DMS153 treated with DMSO at 0.1 percent for 48 hours (cell line): ENCODE results near the gene RNASET2.

Source experiments
- DNase-seq: peaks from one replicate; lab custom pipeline; 2025; ENCODE audit not compliant: unreplicated experiment; lab: John Stamatoyannopoulos, UW

RNASET2 gene

GRCh38 chr6:166970091-166970490 lies 13.7 kb upstream of the RNASET2 start:
- no peak for DNase-seq

GRCh38 chr6:166969390-166970002 lies 13.1 kb upstream of the RNASET2 start:
- DNase-seq: no peak

- DNase-seq: no peak
These were observed 9.9 kb upstream of the RNASET2 start for GRCh38 chr6:166966268-166966667.

GRCh38 chr6:166960609-166960978 lies 4.2 kb upstream of the RNASET2 start:
- no peak for DNase-seq

DNA sequence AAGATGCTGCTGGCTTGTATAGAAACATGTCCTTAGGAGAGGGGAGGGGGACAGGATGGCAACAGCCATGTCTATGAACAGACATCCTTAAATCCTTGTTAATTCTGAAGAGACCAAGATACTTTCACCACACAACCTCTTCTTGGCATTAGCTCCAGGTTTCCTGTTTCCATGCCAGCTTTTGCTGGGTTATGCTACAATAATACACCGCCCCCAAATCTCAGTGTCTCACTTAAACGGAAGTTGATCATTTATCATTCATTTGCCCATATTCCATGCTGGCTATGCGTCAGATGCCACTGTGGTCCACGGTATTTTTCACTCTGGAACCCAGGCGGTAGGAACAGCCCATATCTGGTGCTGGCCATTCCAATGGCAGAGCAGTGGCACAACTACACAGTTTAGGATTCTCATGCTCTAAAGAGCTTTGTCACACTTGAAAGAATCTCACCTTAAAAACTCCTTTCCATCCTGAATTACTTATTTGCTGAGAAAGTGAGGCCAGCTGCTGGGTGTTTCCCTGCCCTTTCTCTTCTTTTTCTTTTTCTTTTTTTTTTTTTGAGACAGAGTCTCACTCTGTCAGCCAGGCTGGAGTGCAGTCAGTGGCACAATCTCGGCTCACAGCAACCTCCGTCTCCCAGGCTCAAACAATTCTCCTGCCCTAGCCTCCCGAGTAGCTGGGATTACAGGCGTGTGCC lies 3.7 kb upstream of the RNASET2 start:
- no peak for DNase-seq

DNA sequence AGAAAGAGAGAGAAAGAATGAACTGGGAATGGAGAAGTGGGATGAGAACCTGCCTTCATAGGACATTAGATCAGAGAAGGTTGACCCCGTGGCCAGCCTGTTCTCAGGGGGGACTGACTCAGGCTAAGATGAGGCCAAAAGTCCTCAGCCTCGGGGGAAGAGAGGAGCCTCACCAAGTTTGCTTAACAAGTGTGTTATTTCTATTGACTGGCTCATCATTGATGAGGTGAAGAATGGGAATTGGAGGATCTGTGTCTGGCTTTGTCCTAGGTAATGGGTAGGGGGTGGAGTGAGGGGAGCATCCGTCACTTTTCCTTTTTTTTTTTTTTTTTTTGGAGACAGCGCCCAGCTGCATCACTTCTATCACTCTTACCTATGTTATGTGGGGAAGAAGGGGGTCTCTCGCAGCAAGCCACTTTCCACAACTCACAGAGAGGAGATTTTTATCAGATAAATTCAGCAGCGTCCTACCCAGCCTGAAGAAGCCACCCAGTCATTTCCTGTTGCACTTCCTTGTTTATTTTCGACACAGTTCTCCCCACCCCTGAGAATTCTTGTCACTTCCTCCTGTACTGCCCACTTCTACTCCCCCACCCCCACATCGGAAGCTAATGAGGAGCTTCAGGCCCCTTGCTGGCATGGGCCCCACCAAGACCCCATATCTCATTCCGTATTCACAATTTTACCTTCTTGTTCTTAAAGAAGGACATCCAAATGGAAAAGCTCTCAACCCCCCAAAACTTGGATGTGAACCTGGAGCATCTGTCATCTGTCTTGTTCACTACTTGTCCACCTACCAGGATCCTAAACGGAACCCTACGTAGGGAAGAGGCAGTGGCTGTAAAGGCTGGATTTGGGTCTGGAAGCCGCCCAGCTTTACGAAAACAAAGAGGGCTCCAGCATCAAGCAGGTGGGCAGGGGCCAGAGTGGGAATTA lies 2.8 kb upstream of the RNASET2 start:
- DNase-seq: no peak

DNA sequence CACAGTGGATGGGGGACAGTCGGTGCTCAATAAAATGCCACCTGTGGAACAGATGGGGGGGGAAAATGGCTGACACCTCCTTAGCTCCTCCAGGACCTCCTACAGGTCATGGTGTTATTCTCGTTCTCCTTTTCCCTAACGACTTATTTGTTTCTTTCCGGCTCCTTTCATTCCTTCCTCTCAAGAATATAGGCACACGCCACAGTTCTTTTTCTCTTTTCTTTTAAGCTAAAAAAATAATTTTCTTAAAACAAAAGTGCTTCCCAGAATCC lies 1.4 kb upstream of the RNASET2 start:
- no peak for DNase-seq

DNA sequence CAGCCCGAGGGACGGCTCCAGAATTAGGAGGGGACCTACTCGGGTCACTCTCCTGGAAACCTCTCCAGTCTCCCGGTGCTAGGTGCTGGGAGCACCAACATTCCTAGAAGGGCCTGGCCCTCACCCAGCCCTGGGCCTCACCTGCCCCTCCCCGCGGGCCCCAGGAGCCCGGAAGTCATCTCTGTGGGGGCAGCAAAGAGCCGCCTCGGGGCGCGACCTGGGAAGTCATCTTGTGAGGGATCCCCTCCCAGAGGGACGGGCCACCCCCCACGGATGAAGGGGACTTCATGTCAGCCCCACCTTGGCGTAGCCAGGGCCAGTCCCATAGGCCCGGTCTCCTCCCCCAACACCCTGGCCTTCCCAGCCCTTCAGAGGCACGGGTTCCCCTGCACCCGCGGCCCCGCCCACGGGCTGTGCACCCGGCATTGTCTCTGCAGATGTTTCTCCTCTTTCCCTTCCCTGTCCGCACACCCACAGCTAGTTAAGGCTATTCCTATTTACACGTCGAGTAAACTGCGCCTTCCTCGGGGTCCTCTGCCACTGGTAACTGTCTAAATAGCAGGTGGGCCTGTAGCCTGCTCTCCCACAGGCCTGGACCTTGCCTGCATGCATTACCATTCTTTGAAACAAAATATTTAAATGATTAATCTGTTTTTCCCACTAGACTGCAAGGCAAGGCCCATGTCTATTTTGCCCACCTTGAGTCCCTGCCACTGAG lies 896 bp upstream of the RNASET2 start:
- DNase-seq: peak; percentile 45

DNA sequence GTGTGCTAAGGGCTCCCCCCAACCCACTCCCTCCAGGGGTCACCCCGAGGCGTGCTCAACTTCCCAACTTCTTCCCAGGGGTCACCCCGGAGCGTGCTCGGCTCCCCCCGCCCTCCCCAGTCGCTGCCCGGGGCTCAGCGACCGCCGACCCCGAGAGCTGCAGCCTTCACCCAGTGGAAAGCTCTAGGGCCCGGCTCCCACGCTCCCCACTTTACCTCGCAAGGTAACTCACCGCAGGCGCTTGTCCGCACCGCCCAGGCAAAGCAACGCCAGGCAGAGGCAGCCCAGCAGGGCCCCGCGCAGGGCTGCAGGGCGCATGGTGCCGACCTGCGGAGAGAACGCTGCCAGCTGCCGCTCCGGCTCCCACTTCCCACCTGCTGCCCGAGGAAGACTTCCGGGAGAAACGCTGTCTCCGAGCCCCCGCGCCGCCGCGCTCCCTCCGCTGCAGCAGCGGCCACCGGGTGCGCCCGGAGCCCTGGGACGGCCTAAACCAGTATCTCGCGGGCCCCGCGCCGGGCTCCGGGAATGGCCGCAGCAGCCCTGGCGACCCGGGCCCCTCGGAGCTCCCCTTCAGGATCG lies 396 bp downstream of the RNASET2 start:
- peak; percentile 59 for DNase-seq

GRCh38 chr6:166955121-166955864 lies 1.1 kb downstream of the RNASET2 start:
- DNase-seq: no peak

DNA sequence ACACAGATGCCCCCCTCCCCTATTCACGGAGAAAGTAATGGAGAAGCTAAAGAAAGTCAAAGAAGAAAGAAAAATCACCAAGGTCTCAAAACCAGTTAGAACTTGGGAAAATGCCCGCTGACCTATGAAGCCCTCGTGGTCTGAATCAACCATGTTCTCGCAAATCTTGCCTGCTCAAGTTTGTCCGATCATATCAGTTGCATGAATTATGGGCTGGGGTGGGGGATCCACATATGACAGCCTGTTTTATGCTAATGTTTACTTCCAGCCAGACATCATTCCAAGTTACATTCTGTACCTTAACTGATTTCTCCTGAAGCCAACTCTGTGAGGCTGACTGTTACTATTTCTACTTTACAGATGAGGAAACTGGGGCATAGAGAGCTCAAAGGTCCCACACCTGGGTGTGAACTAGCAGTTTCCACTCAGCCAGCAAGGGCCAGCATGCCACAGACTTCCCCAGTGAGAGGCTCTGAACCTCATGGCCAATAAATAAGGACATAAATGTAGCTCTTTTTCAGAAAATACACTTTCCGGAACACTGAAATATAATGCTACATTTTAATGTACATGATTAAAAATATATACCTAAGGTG lies 2.1 kb downstream of the RNASET2 start:
- DNase-seq: no peak

DNA sequence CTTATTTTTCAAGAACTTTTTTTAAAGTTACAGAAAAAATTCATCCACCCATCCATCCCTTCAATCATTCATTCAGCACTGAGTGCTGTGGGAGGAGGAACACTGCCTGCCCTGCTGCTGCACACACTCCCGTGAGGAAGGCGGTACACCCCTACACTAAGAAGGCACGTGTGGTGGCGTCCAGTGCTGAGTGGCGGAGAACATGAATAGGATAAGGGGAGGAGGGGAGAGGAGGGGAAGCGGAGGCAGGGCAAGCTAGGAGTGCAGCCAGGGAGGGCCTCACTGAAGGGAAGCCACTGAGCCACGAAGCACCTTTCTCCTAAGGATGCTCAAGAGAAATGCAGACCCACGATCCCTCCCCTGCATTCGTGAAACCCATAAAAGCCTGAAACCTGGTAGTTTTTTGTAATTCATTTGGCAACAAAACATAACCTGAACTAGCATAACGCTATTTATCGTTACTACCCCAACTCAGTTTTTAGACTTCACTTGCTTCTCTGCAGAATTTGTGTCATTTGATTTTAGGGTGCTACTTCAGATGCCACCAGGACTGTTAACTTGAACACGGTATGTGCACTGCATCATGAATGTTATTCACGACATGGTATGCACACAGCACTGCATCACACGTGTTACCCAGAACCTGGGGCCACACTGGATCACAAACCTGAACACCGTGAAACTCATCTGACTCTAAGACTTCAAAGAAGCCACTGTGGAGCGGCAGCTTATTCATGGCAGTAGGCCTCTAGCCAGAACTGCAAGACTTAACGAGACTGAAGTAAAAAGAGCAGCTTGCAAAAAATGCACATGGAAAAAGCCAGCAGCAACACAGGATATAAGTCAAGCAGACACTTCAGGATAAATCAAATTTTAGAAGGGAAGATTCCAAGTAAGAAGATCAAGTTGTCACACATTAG lies 3.5 kb downstream of the RNASET2 start:
- DNase-seq: no peak

- no peak for DNase-seq
These were observed 4.2 kb downstream of the RNASET2 start for GRCh38 chr6:166952121-166952520.

DNA sequence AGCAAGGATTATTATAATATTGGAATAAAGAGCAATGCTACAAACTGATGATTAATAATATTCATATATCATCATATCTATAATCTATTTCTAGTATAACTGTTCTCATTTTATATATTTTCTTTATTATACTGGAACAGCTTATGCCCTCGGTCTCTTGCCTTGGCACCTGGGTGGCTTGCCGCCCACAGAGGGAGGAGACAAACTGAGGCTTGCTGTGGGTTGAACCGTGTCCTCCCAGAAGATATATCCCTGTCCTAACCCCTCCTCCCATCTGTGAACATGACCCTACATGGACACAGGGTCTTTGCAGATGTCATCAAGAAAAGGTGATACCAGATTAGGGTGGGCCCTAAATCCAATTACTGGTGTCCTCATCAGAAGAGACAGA lies 4.7 kb downstream of the RNASET2 start:
- DNase-seq: no peak

- DNase-seq: peak; percentile 20
These were observed 5.3 kb downstream of the RNASET2 start for GRCh38 chr6:166950892-166951669.

- DNase-seq: no peak
These were observed 5.9 kb downstream of the RNASET2 start for GRCh38 chr6:166950443-166950821.

DNA sequence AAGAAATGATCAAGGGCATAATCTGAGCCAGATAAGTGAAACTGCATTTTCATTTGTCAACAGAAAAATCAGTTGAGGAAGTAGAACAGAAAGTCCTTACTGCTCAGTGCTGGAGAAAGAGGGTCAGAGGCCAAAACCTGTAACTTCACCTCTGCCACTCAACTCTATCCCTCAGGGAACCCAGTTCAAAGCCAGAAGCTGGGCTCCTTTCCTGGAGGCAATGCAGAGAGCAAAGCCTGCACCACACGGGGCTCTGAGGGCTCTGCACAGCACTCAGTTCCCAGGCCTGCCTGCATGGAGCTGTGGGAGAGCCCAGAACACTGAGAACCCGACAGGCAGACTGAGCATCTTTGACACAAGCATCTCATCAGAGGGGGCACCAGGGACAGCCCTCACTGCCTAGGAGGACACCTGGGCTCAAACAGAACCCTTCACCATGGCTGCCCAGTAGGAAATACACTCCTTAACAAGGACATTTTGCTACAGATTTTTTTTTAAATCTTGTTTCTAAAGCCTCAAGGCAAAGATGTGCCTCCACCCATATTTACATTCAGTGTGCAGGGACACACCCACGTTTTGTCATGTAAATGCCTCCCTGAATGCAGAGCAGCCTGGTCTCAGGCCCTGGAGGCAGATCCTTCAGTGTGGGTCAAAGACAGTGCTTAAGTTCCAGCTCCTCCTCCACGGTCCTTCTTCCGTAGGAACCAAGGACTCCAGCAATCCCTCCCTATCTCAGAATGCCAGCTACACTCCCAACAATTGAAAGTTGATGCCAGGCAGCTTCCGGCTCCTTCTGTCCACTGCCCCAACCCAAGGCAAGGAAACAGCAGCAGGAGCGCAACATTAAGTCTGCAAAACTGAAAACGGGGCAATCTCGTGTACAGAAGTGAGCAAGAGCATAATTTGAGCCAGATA lies 6.6 kb downstream of the RNASET2 start:
- DNase-seq: no peak
